HG02938 (cell line): ENCODE data around the gene TMEM183A.

Experiments
- ATAC-seq: cut with Tn5 transposase; IDR thresholded peaks from one replicate; pipeline ENCODE4 v1.9.1; 2021; ENCODE audit warnings: mild to moderate bottlenecking, moderate library complexity; ENCODE audit not compliant: unreplicated experiment

The TMEM183A gene

GRCh38 chr1:203044546-203045250, 37.5 kb downstream of the TMEM183A start:
- no peak for ATAC-seq

- ATAC-seq = no peak
Observed at GRCh38 chr1:203045336-203045735, 38.2 kb downstream of the TMEM183A start.

- no peak for ATAC-seq
Observed at GRCh38 chr1:203045821-203046594, 38.8 kb downstream of the TMEM183A start.

DNA sequence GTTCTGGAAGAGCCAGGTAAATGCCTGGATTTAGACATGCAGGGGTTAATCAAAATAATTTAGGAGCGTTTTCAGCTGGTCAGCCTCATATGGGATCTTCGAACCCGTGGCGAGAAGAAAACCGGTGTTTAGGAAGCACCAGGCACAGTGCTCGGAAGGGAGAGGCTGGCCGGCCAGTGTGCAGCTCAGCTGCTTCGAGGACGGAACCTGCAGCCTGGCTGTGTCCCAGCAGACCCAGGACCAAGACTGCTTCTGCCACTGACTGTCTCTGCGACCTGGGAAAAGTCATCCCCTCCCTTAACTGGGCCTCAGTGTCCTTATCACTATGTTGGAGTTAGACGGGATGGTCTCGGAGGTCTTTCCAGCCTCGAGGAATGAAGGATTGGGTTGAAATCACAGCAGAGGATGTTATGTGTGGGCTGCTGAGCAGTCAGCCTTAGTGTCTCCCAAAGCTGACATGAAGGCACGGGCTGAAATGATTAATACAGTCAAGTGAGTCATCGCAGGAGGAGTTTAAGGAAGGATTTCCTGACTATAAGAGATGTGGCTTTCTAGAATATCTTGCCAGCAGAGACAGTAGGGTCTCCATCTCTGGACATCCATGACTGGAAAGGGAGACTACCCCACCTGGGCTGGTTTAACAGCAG, 39.9 kb downstream of the TMEM183A start:
- no peak for ATAC-seq

GRCh38 chr1:203048086-203048485, 40.9 kb downstream of the TMEM183A start:
- ATAC-seq = no peak

- no peak for ATAC-seq
Observed at GRCh38 chr1:203048555-203049051, 41.4 kb downstream of the TMEM183A start.

DNA sequence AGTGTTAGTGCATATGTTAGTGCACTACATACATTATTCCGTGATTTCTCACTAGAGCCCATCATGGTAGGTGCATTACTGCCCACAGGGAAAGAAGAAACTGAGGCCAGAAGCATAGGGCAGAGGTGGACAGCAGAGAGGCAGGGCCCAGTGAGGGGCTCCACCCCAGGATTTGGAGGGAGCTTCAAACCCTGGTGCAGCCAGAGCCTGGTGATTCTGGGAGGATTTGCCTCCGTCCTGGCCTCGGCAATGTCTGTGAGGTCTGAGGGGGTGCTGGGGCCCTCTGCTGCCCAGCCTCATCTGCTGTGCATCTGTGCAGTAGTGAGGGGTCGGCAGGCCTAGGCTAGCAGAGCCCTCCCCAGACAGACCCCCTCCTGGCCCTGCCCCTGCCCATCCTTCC, 41.9 kb downstream of the TMEM183A start:
- ATAC-seq = no peak

DNA sequence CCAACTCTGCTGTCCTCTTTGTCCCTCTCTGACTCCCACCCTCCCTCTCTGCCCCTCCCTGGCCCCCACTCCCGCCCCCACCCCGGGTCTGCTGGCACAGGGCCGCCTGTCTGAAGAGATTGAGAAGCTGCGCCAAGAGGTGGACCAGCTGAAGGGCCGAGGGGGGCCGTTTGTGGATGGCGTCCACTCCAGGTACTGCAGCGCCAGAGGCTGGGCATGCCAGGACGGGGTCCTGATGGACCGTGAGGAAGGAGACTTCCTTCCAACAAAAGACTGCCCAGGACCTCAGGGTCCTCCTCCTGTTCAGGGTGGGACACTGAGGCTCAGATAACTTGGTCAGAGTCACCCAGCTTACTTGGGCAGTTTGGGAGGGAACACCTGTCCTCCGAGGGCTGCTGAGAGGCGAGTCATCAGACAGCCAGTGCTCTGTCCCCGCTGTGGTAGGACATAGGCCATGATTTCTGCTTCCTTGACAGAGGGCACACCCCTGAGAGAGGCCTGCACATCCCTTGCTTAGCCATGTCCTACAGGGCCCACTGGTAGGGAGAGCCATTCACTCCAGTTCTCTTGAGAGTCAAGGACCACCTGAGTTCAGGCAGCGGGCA, 42.5 kb downstream of the TMEM183A start:
- ATAC-seq = no peak

DNA sequence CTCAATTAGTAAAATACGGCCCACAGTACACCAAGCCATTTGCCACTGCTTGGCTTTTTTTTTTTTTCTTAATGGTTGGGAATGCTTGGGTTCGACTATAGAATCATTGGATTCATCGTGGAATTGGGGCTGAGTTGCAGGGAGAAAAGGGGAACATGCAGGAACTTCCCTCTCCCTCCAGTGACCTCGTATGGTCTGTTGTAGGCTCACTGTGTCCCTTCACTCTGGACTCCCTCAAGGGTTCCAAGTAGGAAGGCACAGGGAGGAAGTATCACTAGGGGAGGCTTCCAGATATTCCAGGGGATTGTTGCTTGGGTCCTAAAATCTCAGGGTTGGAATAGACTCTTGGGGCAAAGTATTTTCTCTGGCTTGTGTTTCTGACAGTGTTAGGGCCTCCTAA, 43.7 kb downstream of the TMEM183A start:
- no peak for ATAC-seq

- no peak for ATAC-seq
Observed at GRCh38 chr1:203051841-203052324, 44.7 kb downstream of the TMEM183A start.

DNA sequence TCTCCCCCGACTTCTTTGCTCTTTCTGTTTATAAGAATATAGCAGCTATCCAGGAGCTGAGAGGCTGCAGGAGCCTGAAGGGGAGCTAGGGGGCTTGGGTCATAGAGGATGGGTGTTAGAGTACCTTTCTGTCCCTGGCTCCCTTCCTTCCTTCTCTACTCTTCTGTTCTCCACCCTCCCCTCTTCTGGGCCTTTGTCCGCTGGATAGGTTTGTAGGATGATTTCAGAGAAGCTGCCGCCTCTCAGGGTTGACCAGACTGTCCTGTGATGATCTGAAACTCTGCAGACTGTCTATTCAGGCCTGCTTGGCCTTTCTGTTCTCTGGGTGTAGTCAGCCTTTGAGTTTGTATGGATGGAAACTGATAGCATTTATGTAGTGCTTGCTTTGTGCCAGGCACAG, 45.4 kb downstream of the TMEM183A start:
- ATAC-seq = no peak

DNA sequence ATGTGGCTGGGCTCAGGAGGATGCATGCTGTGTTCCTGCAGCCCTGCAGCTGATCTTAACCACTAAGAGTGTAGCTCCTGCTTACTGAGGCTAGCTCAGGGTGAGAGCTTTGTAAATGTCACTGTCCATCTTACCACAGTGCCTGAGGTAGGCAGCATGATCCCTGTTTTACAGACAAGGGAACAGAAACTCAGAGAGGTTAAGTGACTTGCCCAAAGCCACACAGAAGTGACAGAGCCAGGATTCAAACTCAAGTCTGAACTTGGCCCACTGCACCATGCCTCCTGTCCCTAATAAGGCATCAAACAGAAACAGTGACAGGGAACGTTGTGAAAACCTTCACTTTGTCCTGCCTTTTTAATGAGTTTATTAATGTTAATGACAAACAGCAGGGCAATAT, 47.0 kb downstream of the TMEM183A start:
- ATAC-seq = no peak

DNA sequence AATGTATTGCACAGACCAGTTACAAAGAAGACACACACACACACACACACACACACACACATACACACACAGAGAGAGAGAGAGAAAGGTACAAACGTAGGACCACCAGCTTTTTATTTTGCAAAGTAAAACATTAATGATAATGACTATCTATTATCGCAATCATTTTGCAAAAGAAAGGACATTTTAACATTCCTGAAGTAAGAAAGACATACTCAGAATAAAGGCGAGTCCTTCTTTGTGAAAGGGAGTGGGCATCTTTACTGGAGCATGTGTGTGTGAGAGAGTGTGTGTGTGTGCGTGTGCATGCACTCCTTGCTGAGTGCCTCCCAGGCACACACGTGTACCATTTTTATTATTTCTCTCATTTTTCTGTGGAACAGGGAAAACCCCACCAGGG, 47.5 kb downstream of the TMEM183A start:
- no peak for ATAC-seq

- no peak for ATAC-seq
Observed at GRCh38 chr1:203055161-203055799, 48.1 kb downstream of the TMEM183A start.

DNA sequence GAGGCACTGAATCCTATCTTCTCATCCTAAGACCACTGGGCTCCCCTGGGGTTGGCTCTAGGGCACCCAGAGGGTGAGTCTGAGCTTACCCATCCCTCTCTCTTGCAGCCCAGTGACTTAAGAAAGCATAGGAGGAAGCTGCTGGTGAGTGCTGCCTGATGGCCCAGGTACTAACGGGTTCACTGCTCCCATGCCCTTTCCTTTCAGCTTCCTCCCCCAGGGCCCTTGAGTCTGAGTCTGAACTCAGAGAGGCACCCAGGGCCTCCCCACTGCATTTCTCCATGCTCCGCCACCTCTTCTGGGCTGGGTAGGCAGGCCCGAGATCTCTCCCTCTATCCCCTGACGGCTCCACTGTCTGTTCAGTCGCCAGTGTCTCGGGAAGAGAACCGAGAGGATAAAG, 48.8 kb downstream of the TMEM183A start:
- ATAC-seq = no peak

DNA sequence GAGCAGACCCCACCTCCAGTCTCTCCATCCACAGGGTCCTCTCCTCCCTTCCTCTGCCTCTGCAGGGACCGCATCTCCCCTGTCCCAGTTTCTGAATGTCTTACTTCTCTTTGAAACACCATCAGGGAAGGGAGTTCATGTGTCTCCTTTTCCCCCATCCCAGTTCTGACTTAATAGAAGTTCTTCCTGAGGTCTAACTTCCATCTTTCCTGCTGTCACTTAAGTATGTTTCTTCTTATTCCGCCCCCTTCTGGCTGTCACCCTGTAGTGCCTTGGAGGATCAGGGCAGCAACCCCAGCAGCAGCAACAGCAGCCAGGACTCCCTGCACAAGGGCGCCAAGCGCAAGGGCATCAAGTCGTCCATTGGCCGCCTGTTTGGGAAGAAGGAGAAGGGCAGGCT, 49.3 kb downstream of the TMEM183A start:
- no peak for ATAC-seq

DNA sequence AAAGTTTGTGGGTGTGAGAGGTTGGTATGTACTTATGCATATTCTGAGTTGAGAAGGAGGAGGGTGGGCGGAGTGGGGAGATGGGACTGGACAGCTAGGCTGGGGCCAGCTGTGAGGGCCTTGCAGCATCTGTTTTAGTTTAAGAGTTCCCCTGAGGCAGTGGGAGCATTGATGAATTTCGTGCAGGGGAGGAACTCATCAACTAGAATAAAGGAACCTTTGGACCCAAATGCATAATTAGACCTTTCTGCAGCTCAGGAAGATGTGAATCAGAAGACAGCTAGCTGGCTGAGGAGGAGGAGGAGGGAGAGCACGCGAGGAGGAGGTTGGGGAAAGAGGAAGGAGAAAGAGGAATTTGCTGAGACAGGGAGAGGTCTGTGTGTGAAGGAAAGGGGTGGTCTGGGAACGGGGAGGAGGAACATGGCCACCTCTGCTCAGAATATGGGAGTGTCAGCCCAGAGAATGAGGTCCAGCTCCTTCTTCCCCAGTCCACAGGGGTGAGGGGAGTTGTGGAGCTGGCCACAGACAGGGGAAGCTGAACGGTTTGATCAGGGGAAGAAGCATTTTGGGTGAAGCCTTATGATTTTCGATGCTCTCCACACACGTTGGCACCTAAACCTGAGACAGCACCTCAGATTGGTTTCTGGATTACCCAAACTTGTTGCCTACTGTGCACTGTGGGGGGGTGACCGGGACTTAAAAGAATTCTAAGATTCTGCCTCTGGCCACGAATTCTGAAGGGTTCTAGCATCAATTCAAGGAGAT, 50.9 kb downstream of the TMEM183A start:
- no peak for ATAC-seq

GRCh38 chr1:203058676-203058935, 51.4 kb downstream of the TMEM183A start:
- no peak for ATAC-seq

DNA sequence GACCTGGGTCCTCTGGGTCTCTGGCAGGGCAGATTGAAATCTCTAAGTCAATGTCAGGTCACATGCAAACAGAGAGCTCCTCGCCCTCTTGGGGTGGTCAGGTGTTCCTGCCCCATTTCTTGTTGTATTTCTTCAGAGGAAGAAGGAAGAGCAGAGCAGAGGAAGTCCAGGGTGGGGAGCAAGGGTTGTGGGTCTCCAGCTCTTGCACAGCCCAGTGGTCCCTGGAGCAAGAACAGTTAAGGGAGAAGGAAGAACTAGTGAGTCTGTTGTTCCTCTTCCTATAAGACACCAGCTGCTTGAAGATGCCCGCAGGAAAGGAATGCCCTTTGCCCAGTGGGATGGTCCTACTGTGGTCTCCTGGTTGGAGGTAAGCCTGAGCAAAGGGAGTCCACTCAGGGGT, 52.3 kb downstream of the TMEM183A start:
- no peak for ATAC-seq

DNA sequence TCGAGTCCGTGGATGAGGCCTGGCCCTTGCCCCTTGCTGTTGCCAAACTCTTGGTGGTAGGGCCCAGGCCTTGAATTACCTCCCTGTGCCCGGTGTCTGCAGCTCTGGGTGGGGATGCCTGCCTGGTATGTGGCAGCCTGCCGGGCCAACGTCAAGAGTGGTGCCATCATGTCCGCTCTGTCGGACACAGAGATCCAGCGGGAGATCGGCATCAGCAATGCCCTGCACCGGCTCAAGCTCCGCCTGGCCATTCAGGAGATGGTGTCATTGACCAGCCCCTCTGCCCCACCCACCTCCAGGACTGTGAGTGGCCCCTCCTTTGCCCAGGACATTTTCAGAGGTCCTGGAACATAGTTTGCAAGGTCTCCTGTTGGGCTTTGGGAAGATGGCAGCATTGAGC, 52.9 kb downstream of the TMEM183A start:
- no peak for ATAC-seq
